Measurements from ENCODE around the gene PKP2. TPM values are rescaled to one million over a fixed set of nuclear protein-coding genes. Genes with fewer than 3 reads are reported as not detected.

PKP2 gene
- total and polyA plus RNA-seq, 2 of the 13 experiments (the other 11 are each of a cell fraction or from before 2014, with no cell fraction given): 15.1 to 25.3 TPM

GRCh38 chr12:32809196-32809595, 87.4 kb downstream of the PKP2 start:
- Histone ChIP-seq H3K79me2 (ENCODE audit: insufficient read depth, low read length) (no peaks in the 10 kb centered on the region), H3K36me3 (replicated peaks in 1 of 2; ENCODE audit: control insufficient read depth in 1 of 2, insufficient read depth in 2 of 2, low read length in 2 of 2) (peaks cover 6 to 31% of the 10 kb centered on the region in 2 experiments; a peak in 4 of 5 replicates), H3K4me2 (ENCODE audit: low read depth, low read length) (no peak overlapping the region), H2AFZ (ENCODE audit: low read length) (no peak overlapping the region), H3K27me3 (ENCODE audit: control insufficient read depth in 1 of 2, insufficient read depth in 2 of 2, low read length in 2 of 2) (no peaks in the 10 kb centered on the region), H3K9ac (ENCODE audit: insufficient read depth, low read depth, low read length) (no peak overlapping the region), H4K20me1 (ENCODE audit: insufficient read depth, low read length) (no peaks in the 10 kb centered on the region), H3K9me3 (ENCODE audit: low read length) (no peaks in the 10 kb centered on the region), H3K27ac (ENCODE audit: extremely low read length, insufficient read depth, low read length) (no peak overlapping the region), H3K4me1 (ENCODE audit: insufficient read depth, low read length) (no peaks in the 10 kb centered on the region), H3K4me3 (replicated peaks in 1 of 3; ENCODE audit: insufficient read depth in 1 of 3, low read depth in 2 of 3, low read length in 3 of 3) (no peak overlapping the region)
- no TSS peak for BruUV-seq (replicated peaks)
- 0% methylated on average over 1 of the region's 1 CpG for WGBS (ENCODE audit: low lambda C conversion rate)
- ChIA-PET POLR2A (no interaction called here), CTCF (ENCODE audit: low intra/inter-chr PET ratio, low total read pairs) (no interaction called here)
- intact Hi-C loops (cut with micrococcal nuclease; ENCODE audit: unreplicated experiment): no loop called here
- in situ Hi-C loops (cut with HindIII; ENCODE audit: extremely low pct_ligation_motif_present, low pct_unique_long_range_greater_than_20kb): no loop called here
- ATAC-seq: no peak
- no peak for FAIRE-seq
- no peak for DNase-seq (ENCODE audit: low spot score)
- TF ChIP-seq NKX3-1 (CRISPR knock-in tag; IDR thresholded peaks at IDR 0.05) (no peak), DPF2 (CRISPR knock-in tag; IDR thresholded peaks at IDR 0.05; ENCODE audit: borderline replicate concordance, low read depth) (no peak), FOXK1 (CRISPR knock-in tag; IDR thresholded peaks at IDR 0.05; ENCODE audit: borderline replicate concordance, low read depth) (no peak), CENPX (CRISPR knock-in tag; IDR thresholded peaks at IDR 0.05) (no peak), MAX (IDR thresholded peaks at IDR 0.05) (no peak), ZNF687 (CRISPR knock-in tag; IDR thresholded peaks at IDR 0.05) (no peak), NFYB (CRISPR knock-in tag; IDR thresholded peaks at IDR 0.05) (no peak), ZC3H4 (CRISPR knock-in tag; IDR thresholded peaks at IDR 0.05; ENCODE audit: borderline replicate concordance) (no peak), NFKB2 (CRISPR knock-in tag; IDR thresholded peaks at IDR 0.05; ENCODE audit: borderline replicate concordance) (no peak), KDM2A (CRISPR knock-in tag; IDR thresholded peaks at IDR 0.05; ENCODE audit: borderline replicate concordance, low read depth) (no peak), ZNF780A (CRISPR knock-in tag; IDR thresholded peaks at IDR 0.05) (no peak), RCOR2 (CRISPR knock-in tag; IDR thresholded peaks at IDR 0.05) (no peak), KAT2B (IDR thresholded peaks at IDR 0.05; ENCODE audit: borderline replicate concordance, low read depth, low read length) (no peak)
- TF ChIP-seq, protein P1, sequence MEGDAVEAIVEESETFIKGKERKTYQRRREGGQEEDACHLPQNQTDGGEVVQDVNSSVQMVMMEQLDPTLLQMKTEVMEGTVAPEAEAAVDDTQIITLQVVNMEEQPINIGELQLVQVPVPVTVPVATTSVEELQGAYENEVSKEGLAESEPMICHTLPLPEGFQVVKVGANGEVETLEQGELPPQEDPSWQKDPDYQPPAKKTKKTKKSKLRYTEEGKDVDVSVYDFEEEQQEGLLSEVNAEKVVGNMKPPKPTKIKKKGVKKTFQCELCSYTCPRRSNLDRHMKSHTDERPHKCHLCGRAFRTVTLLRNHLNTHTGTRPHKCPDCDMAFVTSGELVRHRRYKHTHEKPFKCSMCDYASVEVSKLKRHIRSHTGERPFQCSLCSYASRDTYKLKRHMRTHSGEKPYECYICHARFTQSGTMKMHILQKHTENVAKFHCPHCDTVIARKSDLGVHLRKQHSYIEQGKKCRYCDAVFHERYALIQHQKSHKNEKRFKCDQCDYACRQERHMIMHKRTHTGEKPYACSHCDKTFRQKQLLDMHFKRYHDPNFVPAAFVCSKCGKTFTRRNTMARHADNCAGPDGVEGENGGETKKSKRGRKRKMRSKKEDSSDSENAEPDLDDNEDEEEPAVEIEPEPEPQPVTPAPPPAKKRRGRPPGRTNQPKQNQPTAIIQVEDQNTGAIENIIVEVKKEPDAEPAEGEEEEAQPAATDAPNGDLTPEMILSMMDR (CRISPR knock-in tag; IDR thresholded peaks at IDR 0.05): no peak
- TF ChIP-seq, protein P2, sequence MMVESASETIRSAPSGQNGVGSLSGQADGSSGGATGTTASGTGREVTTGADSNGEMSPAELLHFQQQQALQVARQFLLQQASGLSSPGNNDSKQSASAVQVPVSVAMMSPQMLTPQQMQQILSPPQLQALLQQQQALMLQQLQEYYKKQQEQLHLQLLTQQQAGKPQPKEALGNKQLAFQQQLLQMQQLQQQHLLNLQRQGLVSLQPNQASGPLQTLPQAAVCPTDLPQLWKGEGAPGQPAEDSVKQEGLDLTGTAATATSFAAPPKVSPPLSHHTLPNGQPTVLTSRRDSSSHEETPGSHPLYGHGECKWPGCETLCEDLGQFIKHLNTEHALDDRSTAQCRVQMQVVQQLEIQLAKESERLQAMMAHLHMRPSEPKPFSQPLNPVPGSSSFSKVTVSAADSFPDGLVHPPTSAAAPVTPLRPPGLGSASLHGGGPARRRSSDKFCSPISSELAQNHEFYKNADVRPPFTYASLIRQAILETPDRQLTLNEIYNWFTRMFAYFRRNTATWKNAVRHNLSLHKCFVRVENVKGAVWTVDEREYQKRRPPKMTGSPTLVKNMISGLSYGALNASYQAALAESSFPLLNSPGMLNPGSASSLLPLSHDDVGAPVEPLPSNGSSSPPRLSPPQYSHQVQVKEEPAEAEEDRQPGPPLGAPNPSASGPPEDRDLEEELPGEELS (CRISPR knock-in tag; IDR thresholded peaks at IDR 0.05): no peak
- TF ChIP-seq, protein P3, sequence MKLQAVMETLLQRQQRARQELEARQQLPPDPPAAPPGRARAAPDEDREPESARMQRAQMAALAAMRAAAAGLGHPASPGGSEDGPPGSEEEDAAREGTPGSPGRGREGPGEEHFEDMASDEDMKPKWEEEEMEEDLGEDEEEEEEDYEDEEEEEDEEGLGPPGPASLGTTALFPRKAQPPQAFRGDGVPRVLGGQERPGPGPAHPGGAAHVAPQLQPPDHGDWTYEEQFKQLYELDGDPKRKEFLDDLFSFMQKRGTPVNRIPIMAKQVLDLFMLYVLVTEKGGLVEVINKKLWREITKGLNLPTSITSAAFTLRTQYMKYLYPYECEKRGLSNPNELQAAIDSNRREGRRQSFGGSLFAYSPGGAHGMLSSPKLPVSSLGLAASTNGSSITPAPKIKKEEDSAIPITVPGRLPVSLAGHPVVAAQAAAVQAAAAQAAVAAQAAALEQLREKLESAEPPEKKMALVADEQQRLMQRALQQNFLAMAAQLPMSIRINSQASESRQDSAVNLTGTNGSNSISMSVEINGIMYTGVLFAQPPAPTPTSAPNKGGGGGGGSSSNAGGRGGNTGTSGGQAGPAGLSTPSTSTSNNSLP (IDR thresholded peaks at IDR 0.05; ENCODE audit: low read depth, low read length): no peak
